ENCODE data around the gene RPGRIP1. TPM values are rescaled to one million over a fixed set of nuclear protein-coding genes. Genes with fewer than 3 reads are reported as not detected.

RPGRIP1 gene
- total and polyA plus RNA-seq, 2 of the 4 experiments (the other 2 are of a cell fraction) = not detected

- intact Hi-C loops (cut with micrococcal nuclease) (loop anchor here (10.0 kb wide), 1 partner anchor 310 kb away; no protein-coding TSS in a partner anchor), dilution Hi-C loops (cut with HindIII; ENCODE audit: low sequenced_read_pairs, unreplicated experiment) (no loop called here), in situ Hi-C loops (cut with MboI; ENCODE audit: low sequenced_read_pairs) (no loop called here)
- Histone ChIP-seq H2BK5ac (ENCODE audit: low read depth, low read length, poor library complexity, severe bottlenecking) (no peak overlapping the region), H2AK5ac (ENCODE audit: low read depth, low read length) (no peak overlapping the region), H3K36me3 (ENCODE audit: control insufficient read depth, insufficient read depth, low read length) (peaks cover 37% of the 10 kb centered on the region), H3K4me1 (ENCODE audit: control insufficient read depth, insufficient read depth, low read length) (peaks cover 3% of the 10 kb centered on the region; the same call in 1 of the 2 replicates), H3K14ac (replicated peaks; ENCODE audit: low read depth, low read length) (no peak overlapping the region), H3K9me3 (ENCODE audit: control insufficient read depth, insufficient read depth, low read length) (no peaks in the 10 kb centered on the region), H2AK9ac (replicated peaks; ENCODE audit: low read depth, low read length, poor library complexity) (no peak overlapping the region), H3K56ac (ENCODE audit: extremely low read depth, insufficient read depth, low read length) (no peak overlapping the region), H3K4me3 (ENCODE audit: insufficient read depth, low read depth, low read length) (no peak overlapping the region), H3K9ac (ENCODE audit: low read depth, low read length) (no peak overlapping the region), H2BK15ac (ENCODE audit: low read depth, low read length) (no peak overlapping the region), H3K9me1 (ENCODE audit: insufficient read depth, low read length) (peaks cover 4% of the 10 kb centered on the region), H3K4me2 (ENCODE audit: low read depth, low read length) (no peak overlapping the region), H2AFZ (replicated peaks; ENCODE audit: low read length, poor library complexity) (no peak overlapping the region), H2BK20ac (ENCODE audit: low read depth, low read length) (no peak overlapping the region), H3K79me1 (ENCODE audit: low read depth in 1 of 2, low read length in 2 of 2) (peaks cover 8 to 48% of the 10 kb centered on the region in 2 experiments; a peak in 3 of 4 replicates), H3K27me3 (ENCODE audit: control insufficient read depth, insufficient read depth, low read length) (no peaks in the 10 kb centered on the region), H3K23ac (ENCODE audit: low read depth, low read length) (no peak overlapping the region), H4K8ac (ENCODE audit: low read depth in 2 of 2, low read length in 2 of 2) (no peak overlapping the region), H4K5ac (ENCODE audit: low read depth, low read length) (no peak overlapping the region), H4K20me1 (ENCODE audit: insufficient read depth, low read length) (peaks cover 97% of the 10 kb centered on the region), H2BK120ac (ENCODE audit: low read depth, low read length) (no peak overlapping the region), H3K4ac (ENCODE audit: low read depth, low read length) (no peak overlapping the region), H4K91ac (ENCODE audit: insufficient read depth, low read depth, low read length) (no peak overlapping the region), H3K27ac (ENCODE audit: insufficient read depth, low read length) (no peak overlapping the region), H3K18ac (ENCODE audit: low read depth, low read length) (no peak overlapping the region)
- BruUV-seq (replicated peaks) = no TSS peak
- ATAC-seq (ENCODE audit: low read depth) (no peak), DNase-seq (no peak)
- ChIA-PET CTCF (no interaction called here), POLR2A (ENCODE audit: unreplicated experiment) (no interaction called here)
- WGBS, 2 experiments (ENCODE audit: extremely low coverage in 2 of 2, insufficient read length in 1 of 2) = 90% methylated on average over 2 of the region's 7 CpGs; no CpG with 5 or more reads in 1 of the 2 experiments
- peak; percentile 73 for TF ChIP-seq CEBPB (IDR thresholded peaks at IDR 0.05; ENCODE audit: low read depth, low read length)
- TF ChIP-seq SMC3 (IDR thresholded peaks at IDR 0.05; ENCODE audit: low read depth, low read length) = no peak
- TF ChIP-seq CHD1 (IDR thresholded peaks at IDR 0.05; ENCODE audit: low read depth, low read length) = no peak
- TF ChIP-seq RCOR1 (IDR thresholded peaks at IDR 0.05; ENCODE audit: insufficient replicate concordance, low read length) = no peak
- no peak for TF ChIP-seq POLR2A (IDR thresholded peaks at IDR 0.05; ENCODE audit: low read depth, low read length)
- TF ChIP-seq NFE2L2 (IDR thresholded peaks at IDR 0.05; ENCODE audit: low read depth, low read length) = no peak
- TF ChIP-seq MXI1 (IDR thresholded peaks at IDR 0.05; ENCODE audit: borderline replicate concordance, low read depth, low read length) = no peak
Measured at GRCh38 chr14:21244544-21244943, 35.3 kb upstream of the RPGRIP1 start.

Measured in IMR-90 (cell line).